Mucosa of descending colon (tissue), 3 donors: ENCODE data around the gene FYCO1. TPM values are rescaled to one million over a fixed set of nuclear protein-coding genes. Genes with fewer than 3 reads are reported as not detected.
"Not testable (repeated sequence)": the region's sequence is repeated elsewhere in the genome, so short reads cannot be mapped to it uniquely, and the experiment has no call there.

Source experiments
- ATAC-seq: fragments of 200-7000 bp; cut with Tn5 transposase; one replicate; pipeline ENCODE4 v1.9.1; 2020; ENCODE audit warnings: mild to moderate bottlenecking, moderate library complexity
- DNase-seq, 3 donors: peaks; one replicate each; pipeline ENCODE4 v3.0.0-alpha.2; 2020
- H3K36me3 ChIP-seq: fragments of 200-600 bp; one replicate; pipeline ENCODE4 v1.8.0; 2021; ENCODE audit warnings: low read depth, mild to moderate bottlenecking
- H3K4me1 ChIP-seq: fragments of 200-600 bp; one replicate; pipeline ENCODE4 v1.8.0; 2021; ENCODE audit warnings: low read depth, mild to moderate bottlenecking
- H3K4me3 ChIP-seq: fragments of 200-600 bp; one replicate; pipeline ENCODE4 v1.8.0; 2021; ENCODE audit warnings: mild to moderate bottlenecking
- H3K9me3 ChIP-seq: fragments of 200-600 bp; one replicate; pipeline ENCODE4 v1.8.0; 2021; ENCODE audit warnings: mild to moderate bottlenecking
- CTCF ChIP-seq: fragments of 200-600 bp; IDR thresholded peaks from one replicate; pipeline ENCODE4 v1.8.0; 2022; ENCODE audit warnings: antibody characterized with exemption, mild to moderate bottlenecking
- intact Hi-C, 2 donors: fragments of 100-400 bp; cut with DNase I in 1 of 2; cut with micrococcal nuclease in 1 of 2; formaldehyde crosslinking; loops; one replicate each; pipeline versions ENCODE4 v1.11.0 to v1.11.1; 2022; cut with DNase I, micrococcal nuclease
- long read RNA-seq, 2 donors: library from polyadenylated mRNA; unstranded; transcript quantifications; one replicate each; pipeline ENCODE4 v2.0.0, GENCODE V29; 2019 to 2021
- total RNA-seq, 3 donors: library from RNA; stranded (reverse); fragmentation: NEBNext Ultra II Directional in 2 of 3; extraction: Animal tissue kit (Norgen Biotek cat#: 25700) in 2 of 3; gene quantifications; one replicate each; pipeline versions ENCODE4 v1.2.1 to v1.2.4, GENCODE V29; 2021 to 2023
- donor health status: DM: no; HTN: no; CAD: no; lungs with moderate emphysema.
- donor health status: DM: no; HTN: no; CAD: no.
- donor health status: DM: no; HTN: yes; CAD: no.

The FYCO1 gene
- total RNA-seq: 10 to 100 TPM; 25.4 to 76.5 (median 27.7) TPM
- long read RNA-seq, donor 1, full-length matches to known transcripts: 7 of 37 reads
- long read RNA-seq, donor 1, partial matches to known transcripts: 11 of 37 reads
- long read RNA-seq, donor 1, other reads (novel, unspliced or antisense): 19 of 37 reads
- long read RNA-seq, donor 2, partial matches to known transcripts: 3 of 4 reads
- long read RNA-seq, donor 2, other reads (novel, unspliced or antisense): 1 of 4 reads

- Histone ChIP-seq H3K9me3 (no peaks in the 10 kb centered on the region), H3K4me1 (peaks cover 19% of the 10 kb centered on the region), H3K4me3 (peak within 1 kb of the TSS; percentile 86), H3K36me3 (no peaks in the 10 kb centered on the region)
- TF ChIP-seq CTCF: no peak
- peak; percentile 94 to 97 (median 95) for DNase-seq
- intact Hi-C loops: no loop called here
- ATAC-seq: peak; percentile 97
Observed at GRCh38 chr3:45995236-45996192, at the start of gene FYCO1. Gene FYCO1 (minus strand): TSS chr3:45995824. CDS start chr3:45984910, 10,914 bp downstream.

- Histone ChIP-seq H3K36me3 (no peaks in the 10 kb centered on the region), H3K4me1 (no peaks in the 10 kb centered on the region), H3K4me3 (no peak overlapping the region), H3K9me3 (no peaks in the 10 kb centered on the region)
- intact Hi-C loops: no loop called here
- ATAC-seq (no peak), DNase-seq (no peak)
- no peak for TF ChIP-seq CTCF
Observed at GRCh38 chr3:46038916-46039315, 43.3 kb upstream of the FYCO1 start.

- H3K36me3 ChIP-seq, DNase-seq, H3K9me3 ChIP-seq, H3K4me1 ChIP-seq, H3K4me3 ChIP-seq, ATAC-seq, intact Hi-C loops: not testable (repeated sequence)
Observed at GRCh38 chr3:46038071-46038470, 42.4 kb upstream of the FYCO1 start.

- Histone ChIP-seq H3K9me3 (no peaks in the 10 kb centered on the region), H3K36me3 (no peaks in the 10 kb centered on the region), H3K4me3 (no peak overlapping the region), H3K4me1 (no peaks in the 10 kb centered on the region)
- TF ChIP-seq CTCF: no peak
- intact Hi-C loops: no loop called here
- ATAC-seq (no peak), DNase-seq (no peak)
Observed at GRCh38 chr3:46036191-46036590, 40.6 kb upstream of the FYCO1 start.

GRCh38 chr3:46031747-46032146 lies 36.1 kb upstream of the FYCO1 start:
- DNase-seq: no peak
- TF ChIP-seq CTCF: no peak
- H3K36me3 ChIP-seq: no peaks in the 10 kb centered on the region
- H3K9me3 ChIP-seq: peaks cover 9% of the 10 kb centered on the region
- H3K4me1 ChIP-seq: no peaks in the 10 kb centered on the region
- no peak overlapping the region for H3K4me3 ChIP-seq
- ATAC-seq: no peak
- intact Hi-C loops: no loop called here

- TF ChIP-seq CTCF: no peak
- ATAC-seq: no peak
- DNase-seq: no peak
Observed at GRCh38 chr3:46031269-46031668, 35.6 kb upstream of the FYCO1 start.

More at GRCh38 chr3:46031269-46031668, 35.6 kb upstream of the FYCO1 start:
- H3K9me3 ChIP-seq: peaks cover 9% of the 10 kb centered on the region
- H3K36me3 ChIP-seq: no peaks in the 10 kb centered on the region
- intact Hi-C loops: no loop called here
- H3K4me3 ChIP-seq: no peak overlapping the region
- no peaks in the 10 kb centered on the region for H3K4me1 ChIP-seq
